K562 (cell line): Measurements from ENCODE around the gene PGD. TPM values are rescaled to one million over a fixed set of nuclear protein-coding genes. Genes with fewer than 3 reads are reported as not detected.

Experiments used
- GTF2E2 ChIP-seq: fragments of 200-800 bp; sonication (Bioruptor generic); IDR thresholded peaks from 2 replicates; pipeline ENCODE4 v1.6.1; 2016; ENCODE audit warnings: missing genetic modification characterization, missing compliant biosample characterization
- MECOM ChIP-seq: fragments of 250-450 bp; sonication (Bioruptor Pico); IDR thresholded peaks from 2 replicates; pipeline ENCODE4 v1.8.0; 2022; ENCODE audit warnings: inconsistent platforms
- MYNN ChIP-seq, 2 experiments: sonication (generic); formaldehyde crosslinking in 1 of 2; IDR thresholded peaks; 2 replicates each; pipeline versions ENCODE4 v1.5.0 to v1.6.1; 2016 to 2020; ENCODE audit warnings: antibody characterized with exemption in 1 of 2, missing genetic modification reagents in 1 of 2
- OTX1 ChIP-seq: fragments of 450-650 bp; formaldehyde crosslinking; IDR thresholded peaks from 2 replicates; pipeline ENCODE4 v1.4.0; 2022; ENCODE audit warnings: mild to moderate bottlenecking
- TRIM28 ChIP-seq: fragments of 450-650 bp; IDR thresholded peaks from 2 replicates; pipeline ENCODE4 v1.6.1; 2017
- ZKSCAN3 ChIP-seq: fragments of 250-450 bp; sonication (Bioruptor Pico); IDR thresholded peaks from 2 replicates; pipeline ENCODE4 v1.4.0; 2020
- ZNF695 ChIP-seq: fragments of 450-650 bp; formaldehyde crosslinking; IDR thresholded peaks from 2 replicates; pipeline ENCODE4 v1.4.0; 2020; ENCODE audit warnings: mild to moderate bottlenecking, moderate library complexity
- polyA plus RNA-seq, 8 experiments: library from polyadenylated mRNA; depleted of rRNA in 4 of 8; stranded (reverse) in 5 of 8; unstranded in 3 of 8; fragments of >200 nt; fragmentation: Nextera tagmentation in 2 of 8; fragmentation: Illumina TruSeq in 1 of 8; extraction: Ambion mirVana in 2 of 8; extraction: Trizol in 1 of 8; gene quantifications; 2 replicates each; pipeline versions ENCODE4 v1.2.1 to v1.2.3, GENCODE V29; 2011 to 2014; ENCODE audit warnings: inconsistent platforms in 1 of 8, missing spikeins in 1 of 8
- total RNA-seq, 7 experiments: library from RNA; depleted of rRNA in 6 of 7; stranded (reverse); fragments of >200 nt in 6 of 7; fragmentation: Illumina TruSeq in 2 of 7; extraction: Trizol in 2 of 7; gene quantifications; 2 replicates each; pipeline versions ENCODE4 v1.2.1 to v1.2.3, GENCODE V29; 2011 to 2021; ENCODE audit warnings: low replicate concordance in 1 of 7
- TF ChIP-seq, protein P1 (sequence below): fragments of 450-650 bp; IDR thresholded peaks from one replicate; pipeline ENCODE4 v1.6.1; 2018; ENCODE audit warnings: mild to moderate bottlenecking, moderate library complexity; ENCODE audit not compliant: partially characterized antibody
- TF ChIP-seq, protein P2 (sequence below): fragments of 450-650 bp; IDR thresholded peaks from 2 replicates; pipeline ENCODE4 v1.7.1; 2018; ENCODE audit warnings: mild to moderate bottlenecking, low read depth; ENCODE audit not compliant: partially characterized antibody
- TF ChIP-seq, protein P3 (sequence below), 3 experiments: fragments of 200-800 bp in 1 of 3; sonication (Bioruptor generic) in 1 of 3; sonication (generic) in 1 of 3; formaldehyde crosslinking in 1 of 3; IDR thresholded peaks; 2 replicates each; pipeline versions ENCODE4 v1.6.1 to v1.8.0; 2016 to 2022; ENCODE audit warnings: mild to moderate bottlenecking in 2 of 3, missing compliant biosample characterization in 2 of 3, missing genetic modification characterization in 2 of 3, missing genetic modification reagents in 1 of 3

Gene PGD
- total and polyA plus RNA-seq, 9 of the 15 experiments (the other 6 are each of a cell fraction or from before 2014, with no cell fraction given): 177 to 542 (median 270) TPM

DNA sequence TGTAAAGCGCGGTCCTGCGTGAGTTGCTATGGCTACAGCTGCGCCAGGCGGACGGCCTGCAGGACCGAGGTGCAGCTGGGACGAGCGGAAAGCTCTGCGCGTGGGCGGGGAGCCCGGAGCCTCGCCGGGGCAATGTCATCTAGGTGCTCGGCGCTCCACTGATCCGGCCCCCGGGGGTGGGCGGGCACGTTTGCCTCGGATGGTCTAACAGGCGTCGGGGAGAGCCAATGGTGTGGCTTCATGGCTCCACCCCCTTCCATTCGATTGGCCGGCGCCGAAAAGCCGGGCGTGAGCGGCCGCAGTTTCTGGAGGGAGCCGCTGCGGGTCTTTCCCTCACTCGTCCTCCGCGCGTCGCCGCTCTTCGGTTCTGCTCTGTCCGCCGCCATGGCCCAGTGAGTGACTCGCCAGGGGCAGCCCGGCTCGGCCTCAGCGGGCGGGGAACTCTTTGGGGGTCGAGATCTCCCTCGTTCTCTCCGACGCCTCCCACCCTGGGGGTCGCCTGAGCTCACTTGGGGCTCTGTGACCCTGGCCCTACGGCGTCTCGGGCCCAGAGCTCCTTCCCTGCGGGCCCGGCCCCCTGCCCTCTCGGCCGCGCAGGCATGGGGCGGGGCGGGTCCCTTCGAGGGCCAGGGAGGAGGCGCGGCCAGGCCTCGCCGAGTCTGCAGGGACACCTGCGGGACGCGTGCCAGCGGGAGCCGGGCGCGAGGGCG, at the start of gene PGD (continued):
- TF ChIP-seq, protein P1, sequence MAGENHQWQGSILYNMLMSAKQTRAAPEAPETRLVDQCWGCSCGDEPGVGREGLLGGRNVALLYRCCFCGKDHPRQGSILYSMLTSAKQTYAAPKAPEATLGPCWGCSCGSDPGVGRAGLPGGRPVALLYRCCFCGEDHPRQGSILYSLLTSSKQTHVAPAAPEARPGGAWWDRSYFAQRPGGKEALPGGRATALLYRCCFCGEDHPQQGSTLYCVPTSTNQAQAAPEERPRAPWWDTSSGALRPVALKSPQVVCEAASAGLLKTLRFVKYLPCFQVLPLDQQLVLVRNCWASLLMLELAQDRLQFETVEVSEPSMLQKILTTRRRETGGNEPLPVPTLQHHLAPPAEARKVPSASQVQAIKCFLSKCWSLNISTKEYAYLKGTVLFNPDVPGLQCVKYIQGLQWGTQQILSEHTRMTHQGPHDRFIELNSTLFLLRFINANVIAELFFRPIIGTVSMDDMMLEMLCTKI: no peak
- TF ChIP-seq ZNF695 (no peak), GTF2E2 (tag) (no peak), ZKSCAN3 (no peak), TRIM28 (no peak; the same call in 1 of the 2 replicates), MYNN (IDR thresholded peaks at IDR 0.05) (peak; percentile 78; the same call in 1 of the 2 replicates), MYNN (CRISPR knock-in tag; IDR thresholded peaks at IDR 0.05) (no peak), MECOM (CRISPR knock-in tag) (no peak), OTX1 (CRISPR knock-in tag) (0 out of 2 replicates have a peak, but pooled peaks have one; percentile 18)
- TF ChIP-seq, protein P2, sequence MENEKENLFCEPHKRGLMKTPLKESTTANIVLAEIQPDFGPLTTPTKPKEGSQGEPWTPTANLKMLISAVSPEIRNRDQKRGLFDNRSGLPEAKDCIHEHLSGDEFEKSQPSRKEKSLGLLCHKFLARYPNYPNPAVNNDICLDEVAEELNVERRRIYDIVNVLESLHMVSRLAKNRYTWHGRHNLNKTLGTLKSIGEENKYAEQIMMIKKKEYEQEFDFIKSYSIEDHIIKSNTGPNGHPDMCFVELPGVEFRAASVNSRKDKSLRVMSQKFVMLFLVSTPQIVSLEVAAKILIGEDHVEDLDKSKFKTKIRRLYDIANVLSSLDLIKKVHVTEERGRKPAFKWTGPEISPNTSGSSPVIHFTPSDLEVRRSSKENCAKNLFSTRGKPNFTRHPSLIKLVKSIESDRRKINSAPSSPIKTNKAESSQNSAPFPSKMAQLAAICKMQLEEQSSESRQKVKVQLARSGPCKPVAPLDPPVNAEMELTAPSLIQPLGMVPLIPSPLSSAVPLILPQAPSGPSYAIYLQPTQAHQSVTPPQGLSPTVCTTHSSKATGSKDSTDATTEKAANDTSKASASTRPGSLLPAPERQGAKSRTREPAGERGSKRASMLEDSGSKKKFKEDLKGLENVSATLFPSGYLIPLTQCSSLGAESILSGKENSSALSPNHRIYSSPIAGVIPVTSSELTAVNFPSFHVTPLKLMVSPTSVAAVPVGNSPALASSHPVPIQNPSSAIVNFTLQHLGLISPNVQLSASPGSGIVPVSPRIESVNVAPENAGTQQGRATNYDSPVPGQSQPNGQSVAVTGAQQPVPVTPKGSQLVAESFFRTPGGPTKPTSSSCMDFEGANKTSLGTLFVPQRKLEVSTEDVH: peak; percentile 43
- TF ChIP-seq, protein P3, sequence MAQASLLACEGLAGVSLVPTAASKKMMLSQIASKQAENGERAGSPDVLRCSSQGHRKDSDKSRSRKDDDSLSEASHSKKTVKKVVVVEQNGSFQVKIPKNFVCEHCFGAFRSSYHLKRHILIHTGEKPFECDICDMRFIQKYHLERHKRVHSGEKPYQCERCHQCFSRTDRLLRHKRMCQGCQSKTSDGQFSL (CRISPR knock-in tag; IDR thresholded peaks at IDR 0.05): no peak
- TF ChIP-seq, protein P3 (tag; IDR thresholded peaks at IDR 0.05): no peak
